HepG2 (cell line): Measurements from ENCODE around the gene PDCD1LG2. TPM values are rescaled to one million over a fixed set of nuclear protein-coding genes. Genes with fewer than 3 reads are reported as not detected.

Experiments
- ATAC-seq: fragments of 200-7000 bp; cut with Tn5 transposase; 3 replicates; pipeline ENCODE4 v1.9.1; 2020; ENCODE audit warnings: mild to moderate bottlenecking, moderate library complexity
- BruUV-seq: library from RNA; stranded (reverse); fragments of 400-500 nt; replicated peaks from 2 replicates; lab custom pipeline; 2021; lab: Mats Ljungman, UMichigan
- CTCF ChIA-PET: fragments of 300-600 bp; formaldehyde crosslinking; extraction: SDS; loops from one replicate; lab custom pipeline; 2021; ENCODE audit warnings: low total read pairs, inconsistent platforms, low intra/inter-chr PET ratio; lab: Yijun Ruan, JAX
- POLR2A ChIA-PET: fragments of 350-600 bp; sonication (Branson Sonifier 250); formaldehyde crosslinking; loops from one replicate; lab custom pipeline; 2020; ENCODE audit warnings: antibody characterized with exemption, inconsistent platforms; lab: Yijun Ruan, JAX
- DNase-seq: peaks from one replicate; pipeline ENCODE4 v3.0.0-alpha.2; 2015; ENCODE audit warnings: low spot score
- FAIRE-seq: peaks from 3 replicates; lab custom pipeline; 2011; peaks lifted over from hg19 to GRCh38; lab: Jason Lieb, UNC
- H2AFZ ChIP-seq: one replicate; pipeline ENCODE4 v1.6.1; 2011; ENCODE audit warnings: low read length, inconsistent platforms
- H3K27ac ChIP-seq: fragments of 300-600 bp; 3 replicates; pipeline ENCODE4 v1.8.0; 2011; ENCODE audit warnings: mixed run types, mild to moderate bottlenecking, mixed read lengths, low read length, inconsistent platforms; ENCODE audit not compliant: insufficient read depth; ENCODE audit errors: extremely low read length
- H3K27me3 ChIP-seq, 2 experiments: fragments of 200-600 bp in 1 of 2; 2 replicates in 1 of 2; 3 replicates in 1 of 2; pipeline versions ENCODE4 v1.6.0 to v1.8.0; 2011; ENCODE audit warnings: low read length in 2 of 2, mild to moderate bottlenecking in 2 of 2, moderate library complexity in 2 of 2, inconsistent platforms in 1 of 2; ENCODE audit not compliant: insufficient read depth in 2 of 2, control insufficient read depth in 1 of 2
- H3K36me3 ChIP-seq, 2 experiments: fragments of 200-600 bp in 1 of 2; replicated peaks in 1 of 2; 2 replicates in 1 of 2; 3 replicates in 1 of 2; pipeline versions ENCODE4 v1.5.1 to v1.8.0; 2011; ENCODE audit warnings: low read length in 2 of 2, inconsistent platforms in 1 of 2; ENCODE audit not compliant: insufficient read depth in 2 of 2, control insufficient read depth in 1 of 2
- H3K4me1 ChIP-seq: 2 replicates; pipeline ENCODE4 v1.5.1; 2012; ENCODE audit warnings: low read length, inconsistent platforms; ENCODE audit not compliant: insufficient read depth
- H3K4me2 ChIP-seq: 2 replicates; pipeline ENCODE4 v1.6.0; 2011; ENCODE audit warnings: low read depth, low read length, inconsistent platforms
- H3K4me3 ChIP-seq, 3 experiments: fragments of 200-600 bp in 1 of 3; sonication (generic), shearing (Covaris generic) in 1 of 3; replicated peaks in 1 of 3; 2 replicates each; pipeline ENCODE4 v1.5.1; 2011 to 2016; ENCODE audit warnings: low read length in 3 of 3, inconsistent platforms in 2 of 3, low read depth in 2 of 3, mild to moderate bottlenecking in 2 of 3, control low read depth in 1 of 3, mixed read lengths in 1 of 3; ENCODE audit not compliant: insufficient read depth in 1 of 3
- H3K79me2 ChIP-seq: one replicate; pipeline ENCODE4 v1.6.1; 2011; ENCODE audit warnings: low read length, inconsistent platforms; ENCODE audit not compliant: insufficient read depth
- H3K9ac ChIP-seq: 2 replicates; pipeline ENCODE4 v1.6.0; 2011; ENCODE audit warnings: mild to moderate bottlenecking, low read depth, low read length, inconsistent platforms; ENCODE audit not compliant: insufficient read depth
- H3K9me3 ChIP-seq: 2 replicates; pipeline ENCODE4 v1.5.1; 2012; ENCODE audit warnings: mild to moderate bottlenecking, low read length
- H4K20me1 ChIP-seq: 2 replicates; pipeline ENCODE4 v1.6.0; 2011; ENCODE audit warnings: inconsistent platforms, mild to moderate bottlenecking, low read length, moderate library complexity; ENCODE audit not compliant: insufficient read depth
- ELF3 ChIP-seq: IDR thresholded peaks from 2 replicates; pipeline ENCODE4 v1.6.1; 2016; ENCODE audit warnings: missing genetic modification reagents, missing compliant biosample characterization
- HDAC1 ChIP-seq: sonication (generic); formaldehyde crosslinking; IDR thresholded peaks from 2 replicates; pipeline ENCODE4 v1.5.1; 2020; ENCODE audit warnings: mild to moderate bottlenecking, missing genetic modification reagents
- HMG20A ChIP-seq: IDR thresholded peaks from 2 replicates; pipeline ENCODE4 v1.6.1; 2016; ENCODE audit warnings: borderline replicate concordance
- IRF1 ChIP-seq: sonication (generic); formaldehyde crosslinking; IDR thresholded peaks from 2 replicates; pipeline ENCODE4 v1.4.0; 2020; ENCODE audit warnings: low read depth, mild to moderate bottlenecking, missing genetic modification reagents
- NFE2L2 ChIP-seq: fragments of 150-350 bp; IDR thresholded peaks from 2 replicates; pipeline ENCODE4 v1.6.1; 2014; ENCODE audit warnings: low read length
- RARG ChIP-seq: sonication (generic); formaldehyde crosslinking; IDR thresholded peaks from 2 replicates; pipeline ENCODE4 v1.4.0; 2020; ENCODE audit warnings: low read depth, mild to moderate bottlenecking, missing genetic modification reagents
- REXO4 ChIP-seq: sonication (generic); formaldehyde crosslinking; IDR thresholded peaks from 2 replicates; pipeline ENCODE4 v1.8.0; 2022; ENCODE audit warnings: missing genetic modification reagents, mild to moderate bottlenecking, borderline replicate concordance
- USF2 ChIP-seq, 2 experiments: sonication (generic) in 1 of 2; formaldehyde crosslinking in 1 of 2; IDR thresholded peaks; 2 replicates each; pipeline versions ENCODE4 v1.5.1 to v1.6.1; 2011 to 2020; ENCODE audit warnings: borderline replicate concordance in 1 of 2, low read depth in 1 of 2, low read length in 1 of 2, mild to moderate bottlenecking in 1 of 2, missing genetic modification reagents in 1 of 2, moderate library complexity in 1 of 2
- ZBTB4 ChIP-seq: sonication (generic); formaldehyde crosslinking; IDR thresholded peaks from 2 replicates; pipeline ENCODE4 v1.4.0; 2020; ENCODE audit warnings: missing genetic modification reagents, mild to moderate bottlenecking, borderline replicate concordance
- ZNF143 ChIP-seq: sonication (generic); formaldehyde crosslinking; IDR thresholded peaks from 2 replicates; pipeline ENCODE4 v1.4.0; 2020; ENCODE audit warnings: missing genetic modification reagents
- ZNF253 ChIP-seq: sonication (generic); formaldehyde crosslinking; IDR thresholded peaks from 2 replicates; pipeline ENCODE4 v1.8.0; 2022; ENCODE audit warnings: mild to moderate bottlenecking, missing genetic modification reagents, borderline replicate concordance
- ZXDC ChIP-seq: sonication (generic); formaldehyde crosslinking; IDR thresholded peaks from 2 replicates; pipeline ENCODE4 v1.5.0; 2020; ENCODE audit warnings: mild to moderate bottlenecking, missing genetic modification reagents
- WGBS: methylation state at CpG from one replicate; pipeline ENCODE4 v1.1.6; 2017; ENCODE audit warnings: low lambda C conversion rate; 5-methylcytosine and 5-hydroxymethylcytosine counted together
- in situ Hi-C: cut with HindIII; loops from 2 replicates; pipeline ENCODE4 v1.10.0; 2017; ENCODE audit warnings: low pct_unique_long_range_greater_than_20kb; ENCODE audit not compliant: extremely low pct_ligation_motif_present
- intact Hi-C: fragments of 100-400 bp; cut with micrococcal nuclease; formaldehyde crosslinking; loops from one replicate; pipeline ENCODE4 v1.10.0; 2022; ENCODE audit not compliant: unreplicated experiment
- polyA plus RNA-seq, 8 experiments: library from polyadenylated mRNA; depleted of rRNA in 3 of 8; stranded (reverse) in 7 of 8; unstranded in 1 of 8; fragments of >200 nt; fragmentation: Illumina TruSeq in 4 of 8; extraction: Trizol in 4 of 8; gene quantifications; 2 replicates each; pipeline versions ENCODE4 v1.2.1 to v1.2.3, GENCODE V29; 2011 to 2016; ENCODE audit warnings: low read depth in 4 of 8, missing spikeins in 1 of 8, mixed read lengths in 1 of 8; ENCODE audit not compliant: insufficient read depth in 1 of 8
- total RNA-seq, 5 experiments: library from RNA; depleted of rRNA; stranded (reverse); fragments of >200 nt; fragmentation: Illumina TruSeq; extraction: Trizol; gene quantifications; 2 replicates each; pipeline ENCODE4 v1.2.3, GENCODE V29; 2016; ENCODE audit warnings: low read depth in 1 of 5

Gene PDCD1LG2
- total and polyA plus RNA-seq, 2 of the 13 experiments (the other 11 are each of a cell fraction or from before 2014, with no cell fraction given) = not detected

GRCh38 chr9:5571629-5572232 is 61.4 kb downstream of the PDCD1LG2 start:
- intact Hi-C loops (no loop called here), in situ Hi-C loops (no loop called here)
- H3K27ac ChIP-seq = no peak overlapping the region
- ChIA-PET CTCF (no interaction called here), POLR2A (no interaction called here)
- no TSS peak for BruUV-seq
- no peaks in the 10 kb centered on the region for H3K4me1 ChIP-seq
- H3K79me2 ChIP-seq = no peaks in the 10 kb centered on the region
- H3K27me3 ChIP-seq = no peaks in the 10 kb centered on the region
- H3K4me2 ChIP-seq = no peak overlapping the region
- DNase-seq = no peak
- ATAC-seq = no peak
- no peaks in the 10 kb centered on the region for H4K20me1 ChIP-seq
- no peak overlapping the region for H2AFZ ChIP-seq
- no peaks in the 10 kb centered on the region for H3K36me3 ChIP-seq
- no peak overlapping the region for H3K4me3 ChIP-seq
- no peaks in the 10 kb centered on the region for H3K9me3 ChIP-seq
- WGBS = 6% methylated on average over 1 of the region's 1 CpG
- H3K9ac ChIP-seq = no peak overlapping the region
- FAIRE-seq = no peak
- TF ChIP-seq REXO4 (no peak), IRF1 (CRISPR knock-in tag) (no peak), HDAC1 (CRISPR knock-in tag) (no peak), ZNF143 (CRISPR knock-in tag) (no peak), ZNF253 (CRISPR knock-in tag) (no peak), USF2 (IDR thresholded peaks at IDR 0.05; ENCODE audit: low read depth, low read length) (no peak), USF2 (CRISPR knock-in tag; IDR thresholded peaks at IDR 0.05; ENCODE audit: borderline replicate concordance) (no peak), ZXDC (CRISPR knock-in tag) (no peak), HMG20A (CRISPR knock-in tag) (no peak), RARG (CRISPR knock-in tag) (no peak), ZBTB4 (no peak), ELF3 (CRISPR knock-in tag) (no peak), NFE2L2 (no peak)
